ENCODE data around the gene BDP1. TPM values are rescaled to one million over a fixed set of nuclear protein-coding genes. Genes with fewer than 3 reads are reported as not detected.
"Not testable (repeated sequence)": the region's sequence is repeated elsewhere in the genome, so short reads cannot be mapped to it uniquely, and the experiment has no call there.

BDP1 gene
- polyA plus RNA-seq, 2 of the 4 experiments (the other 2 are of a cell fraction): 8.6 to 27.2 TPM

DNA sequence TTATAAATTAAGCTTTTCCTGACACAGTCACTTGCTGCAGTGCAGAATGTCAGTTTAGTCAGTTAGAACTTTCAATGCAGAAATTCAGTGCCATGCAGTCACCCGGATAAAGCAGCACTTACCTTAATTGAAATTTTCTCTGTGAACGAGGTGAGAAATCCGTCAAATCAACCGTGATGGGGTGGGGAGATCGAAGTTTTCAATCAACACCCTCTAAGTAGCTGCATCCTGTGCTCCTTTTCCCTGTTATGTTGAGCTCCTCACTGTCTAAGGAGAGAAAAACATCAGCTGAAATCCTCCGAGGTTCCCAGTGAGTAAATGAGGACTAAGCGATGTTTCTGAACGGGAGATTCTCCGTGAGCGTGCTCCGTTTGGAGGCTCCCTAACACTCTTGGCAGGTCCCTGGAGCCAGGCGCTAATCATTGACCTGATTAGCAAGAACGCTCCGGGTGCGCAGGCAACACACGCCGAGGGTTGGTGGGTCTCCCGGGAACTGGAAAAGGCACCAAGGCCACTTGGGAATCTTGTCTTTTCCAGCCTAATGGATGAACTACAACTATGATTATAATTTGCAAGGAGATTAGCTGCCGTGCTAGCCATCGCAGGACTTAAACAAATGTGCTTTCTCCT, 9.8 kb upstream of the BDP1 start:
- H3K4me3 ChIP-seq; FAIRE-seq; CTCF ChIA-PET; DNase-seq (ENCODE audit: low read depth in 1 of 2, low spot score in 1 of 2); H3K4me1 ChIP-seq; H3K27ac ChIP-seq; H3K9me3 ChIP-seq; POLR2A ChIA-PET: not testable (repeated sequence)
- TF ChIP-seq RNF2 (IDR thresholded peaks at IDR 0.05; ENCODE audit: borderline replicate concordance, low read depth) (peak; percentile 48; the same call in 1 of the 2 replicates), ZFP36 (IDR thresholded peaks at IDR 0.05; ENCODE audit: borderline replicate concordance, partially characterized antibody) (peak; percentile 39), CBX8 (IDR thresholded peaks at IDR 0.05) (peak; percentile 94)
- ATAC-seq: peak; percentile 17 to 52; a peak in 3 of 6 replicates
- WGBS (ENCODE audit: missing lambda C conversion rate): 7% methylated on average over 8 of the region's 20 CpGs
- peak overlapping the region; percentile 49 for H3K4me2 ChIP-seq

DNA sequence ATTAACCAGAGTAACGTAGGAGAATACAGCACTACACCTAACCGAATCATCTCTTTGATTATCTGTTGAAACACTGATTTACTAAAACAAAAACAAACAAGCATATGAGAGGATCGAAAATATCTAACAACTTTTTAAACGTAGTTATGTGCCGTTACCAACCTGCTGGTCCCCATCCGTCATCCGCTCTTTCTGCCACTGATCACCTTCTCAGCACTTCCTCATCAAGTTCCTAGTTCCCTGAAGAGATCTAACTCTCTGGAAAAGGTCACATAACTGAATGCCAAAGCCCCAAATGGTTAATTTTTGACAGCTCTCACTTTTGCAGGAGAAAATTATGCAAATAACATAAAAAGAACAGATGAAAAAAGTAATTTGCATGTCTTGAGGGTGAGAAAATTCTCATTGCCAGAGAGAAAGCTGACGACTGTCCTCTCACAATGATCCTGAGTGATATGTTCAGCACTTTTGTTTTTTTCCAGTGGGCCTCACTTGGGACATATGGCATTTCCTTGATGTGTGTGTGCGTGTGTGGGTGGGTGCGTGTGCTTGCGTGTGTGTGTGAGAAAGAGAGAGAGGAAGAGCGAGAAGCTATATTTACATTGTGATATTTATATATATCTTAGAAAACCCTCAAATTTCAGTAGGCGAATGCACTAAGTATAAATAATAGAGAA, 8.8 kb upstream of the BDP1 start:
- H3K4me1 ChIP-seq; DNase-seq (ENCODE audit: low read depth in 1 of 2, low spot score in 1 of 2); FAIRE-seq; H3K27ac ChIP-seq; H3K4me3 ChIP-seq; H3K4me2 ChIP-seq; CTCF ChIA-PET; POLR2A ChIA-PET; H3K9me3 ChIP-seq: not testable (repeated sequence)
- WGBS (ENCODE audit: missing lambda C conversion rate): 46% methylated on average over 13 of the region's 13 CpGs
- peak in 1 of 2 experiments; percentile 37; a peak in 3 of 6 replicates for ATAC-seq

DNA sequence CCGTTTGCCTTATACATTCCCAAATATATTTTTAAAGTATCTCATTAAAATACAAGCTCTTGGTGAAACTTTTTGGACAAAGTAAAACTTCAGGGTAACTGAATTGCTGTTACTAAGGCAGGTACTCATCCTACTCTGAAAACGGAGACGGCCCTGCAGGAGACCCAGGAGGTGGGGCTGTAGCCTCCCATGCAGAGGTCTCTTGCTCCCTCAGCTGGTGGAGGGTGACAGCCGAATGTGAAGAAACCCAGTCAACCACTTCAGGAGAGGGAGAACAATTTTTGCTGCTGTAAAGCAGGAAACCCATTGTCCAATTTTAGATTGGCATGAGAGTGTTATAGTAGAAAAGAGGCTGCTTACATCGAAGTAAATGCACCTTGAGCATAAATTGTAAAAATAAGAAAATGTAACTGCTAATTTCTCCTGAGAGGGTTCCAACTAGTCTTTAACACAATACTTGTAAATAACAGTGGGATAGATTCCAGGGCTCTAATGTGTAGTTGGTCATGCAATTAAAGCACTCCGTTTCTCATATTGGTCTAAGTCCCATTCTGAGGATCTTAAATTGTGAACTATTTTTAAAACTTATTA, 8.1 kb upstream of the BDP1 start:
- H3K4me3 ChIP-seq, H3K9me3 ChIP-seq, H3K27ac ChIP-seq, H3K4me1 ChIP-seq, H3K4me2 ChIP-seq, POLR2A ChIA-PET, FAIRE-seq, CTCF ChIA-PET: not testable (repeated sequence)
- 0% methylated on average over 5 of the region's 6 CpGs for WGBS (ENCODE audit: missing lambda C conversion rate)
- DNase-seq (ENCODE audit: low read depth in 1 of 2, low spot score in 1 of 2): peak in 1 of 2 experiments; percentile 60
- TF ChIP-seq, protein P1, sequence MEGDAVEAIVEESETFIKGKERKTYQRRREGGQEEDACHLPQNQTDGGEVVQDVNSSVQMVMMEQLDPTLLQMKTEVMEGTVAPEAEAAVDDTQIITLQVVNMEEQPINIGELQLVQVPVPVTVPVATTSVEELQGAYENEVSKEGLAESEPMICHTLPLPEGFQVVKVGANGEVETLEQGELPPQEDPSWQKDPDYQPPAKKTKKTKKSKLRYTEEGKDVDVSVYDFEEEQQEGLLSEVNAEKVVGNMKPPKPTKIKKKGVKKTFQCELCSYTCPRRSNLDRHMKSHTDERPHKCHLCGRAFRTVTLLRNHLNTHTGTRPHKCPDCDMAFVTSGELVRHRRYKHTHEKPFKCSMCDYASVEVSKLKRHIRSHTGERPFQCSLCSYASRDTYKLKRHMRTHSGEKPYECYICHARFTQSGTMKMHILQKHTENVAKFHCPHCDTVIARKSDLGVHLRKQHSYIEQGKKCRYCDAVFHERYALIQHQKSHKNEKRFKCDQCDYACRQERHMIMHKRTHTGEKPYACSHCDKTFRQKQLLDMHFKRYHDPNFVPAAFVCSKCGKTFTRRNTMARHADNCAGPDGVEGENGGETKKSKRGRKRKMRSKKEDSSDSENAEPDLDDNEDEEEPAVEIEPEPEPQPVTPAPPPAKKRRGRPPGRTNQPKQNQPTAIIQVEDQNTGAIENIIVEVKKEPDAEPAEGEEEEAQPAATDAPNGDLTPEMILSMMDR (IDR thresholded peaks at IDR 0.05): peak; percentile 39
- TF ChIP-seq SMC3 (IDR thresholded peaks at IDR 0.05) (peak; percentile 31; the same call in 1 of the 3 replicates), RAD21 (conservative IDR thresholded peaks at IDR 0.05 in 1 of 2, IDR thresholded peaks at IDR 0.05 in 1 of 2) (peak; percentile 61 to 64)
- ATAC-seq: peak; percentile 98 to 99

DNA sequence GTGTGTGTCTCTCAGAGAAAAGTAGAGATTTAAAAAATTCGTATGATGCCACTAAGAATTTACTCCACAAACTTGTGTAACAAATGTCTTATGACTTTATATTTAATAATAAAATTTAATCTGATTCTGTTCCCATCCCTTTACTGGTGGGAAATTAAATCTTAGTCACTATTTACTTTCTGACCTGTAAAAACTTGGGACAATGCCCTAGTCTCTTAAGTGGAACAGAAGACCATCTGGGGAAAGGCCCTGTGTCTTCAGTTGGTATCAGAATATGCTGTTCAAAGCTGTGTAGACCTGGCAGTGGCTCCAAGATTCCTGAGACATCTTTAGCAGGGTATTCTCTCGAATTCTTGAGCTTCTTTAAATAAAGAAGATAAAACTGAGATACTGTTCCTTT, 2.6 kb upstream of the BDP1 start:
- ATAC-seq (no peak), FAIRE-seq (no peak), DNase-seq (ENCODE audit: low read depth in 1 of 2, low spot score in 1 of 2) (no peak)
- POLR2A ChIA-PET: no interaction called here
- 4% methylated on average over 2 of the region's 2 CpGs for WGBS (ENCODE audit: missing lambda C conversion rate)
- H3K27ac ChIP-seq: no peak overlapping the region
- peaks cover 15% of the 10 kb centered on the region; the same call in 1 of the 3 replicates for H3K4me1 ChIP-seq
- H3K4me3 ChIP-seq: no peak overlapping the region
- CTCF ChIA-PET: interaction anchor here (1.0 kb wide), 1 partner anchor 8 kb away, joined by 3 read pairs; no protein-coding TSS in a partner anchor
- H3K9me3 ChIP-seq: no peaks in the 10 kb centered on the region
- TF ChIP-seq FOXS1 (CRISPR knock-in tag; IDR thresholded peaks at IDR 0.05) (no peak), KDM1A (IDR thresholded peaks at IDR 0.05; ENCODE audit: low read depth) (no peak), RARB (CRISPR knock-in tag; IDR thresholded peaks at IDR 0.05) (no peak), NFE2L2 (conservative IDR thresholded peaks at IDR 0.05; ENCODE audit: low read length) (no peak), EP300 (IDR thresholded peaks at IDR 0.05) (no peak), CHD4 (IDR thresholded peaks at IDR 0.05; ENCODE audit: borderline replicate concordance) (no peak), POLR2A (IDR thresholded peaks at IDR 0.05; ENCODE audit: low read length) (no peak), JUN (IDR thresholded peaks at IDR 0.05) (no peak), EHMT2 (IDR thresholded peaks at IDR 0.05; ENCODE audit: low read depth) (no peak), FOSL2 (IDR thresholded peaks at IDR 0.05) (no peak), FOSL2 (CRISPR knock-in tag; IDR thresholded peaks at IDR 0.05) (no peak), MYC (IDR thresholded peaks at IDR 0.05; ENCODE audit: borderline replicate concordance, low read length) (no peak)
- TF ChIP-seq, protein P2, sequence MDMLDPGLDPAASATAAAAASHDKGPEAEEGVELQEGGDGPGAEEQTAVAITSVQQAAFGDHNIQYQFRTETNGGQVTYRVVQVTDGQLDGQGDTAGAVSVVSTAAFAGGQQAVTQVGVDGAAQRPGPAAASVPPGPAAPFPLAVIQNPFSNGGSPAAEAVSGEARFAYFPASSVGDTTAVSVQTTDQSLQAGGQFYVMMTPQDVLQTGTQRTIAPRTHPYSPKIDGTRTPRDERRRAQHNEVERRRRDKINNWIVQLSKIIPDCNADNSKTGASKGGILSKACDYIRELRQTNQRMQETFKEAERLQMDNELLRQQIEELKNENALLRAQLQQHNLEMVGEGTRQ (IDR thresholded peaks at IDR 0.05): no peak
- TF ChIP-seq, protein P3, sequence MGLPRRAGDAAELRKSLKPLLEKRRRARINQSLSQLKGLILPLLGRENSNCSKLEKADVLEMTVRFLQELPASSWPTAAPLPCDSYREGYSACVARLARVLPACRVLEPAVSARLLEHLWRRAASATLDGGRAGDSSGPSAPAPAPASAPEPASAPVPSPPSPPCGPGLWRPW (IDR thresholded peaks at IDR 0.05): no peak
- H3K4me2 ChIP-seq: no peak overlapping the region

Data from A549 (cell line).